Eye (tissue), 1 donor: ENCODE measurements around the gene HRAS.

Experiments used
- DNase-seq: peaks from one replicate; pipeline ENCODE4 v3.0.0-alpha.2; 2015

The HRAS gene

DNA sequence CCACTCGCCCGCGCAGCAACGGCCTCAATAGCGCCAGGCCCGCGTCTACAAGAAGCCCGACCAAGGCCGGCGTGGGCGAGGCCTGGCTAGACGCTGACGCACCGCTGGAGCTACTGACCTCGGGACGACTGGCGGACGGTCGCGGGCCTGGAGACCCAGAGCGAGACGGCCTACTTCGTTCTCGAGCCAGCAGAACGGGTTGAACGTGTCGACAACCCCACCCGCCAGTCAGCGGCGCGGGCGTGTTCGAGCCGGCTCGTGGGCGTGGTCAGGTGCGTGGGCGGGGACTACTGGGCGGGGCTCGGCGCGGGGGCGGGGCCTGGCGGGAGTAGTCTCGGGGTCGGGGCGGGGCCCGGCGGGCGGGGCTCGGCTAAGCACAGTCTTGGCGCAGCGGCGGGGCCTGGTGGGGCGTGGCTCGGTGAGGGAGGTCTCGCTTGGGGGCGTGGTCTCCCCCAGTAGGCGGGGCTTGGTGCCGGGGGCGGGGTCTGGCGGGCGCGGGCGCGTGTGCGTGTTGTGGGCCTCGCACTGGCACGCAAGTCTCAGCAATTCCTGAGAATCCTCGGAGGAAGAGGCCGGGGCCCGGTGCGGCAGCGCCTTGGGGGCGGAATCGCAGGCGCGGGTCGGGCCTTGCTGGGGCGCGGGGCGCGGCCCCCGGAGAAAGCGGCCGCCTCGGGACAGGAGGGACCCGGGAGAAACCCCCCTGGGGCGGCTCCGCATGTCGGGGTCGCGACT, 28.2 kb downstream of the HRAS start, which contains the start of gene RNH1:
TSS of gene RNH1 (minus strand) at position 248 of the 732 bp plus-strand sequence. CDS start 5,080 bp downstream, outside the sequence.
- peak; percentile 97 for DNase-seq

DNA sequence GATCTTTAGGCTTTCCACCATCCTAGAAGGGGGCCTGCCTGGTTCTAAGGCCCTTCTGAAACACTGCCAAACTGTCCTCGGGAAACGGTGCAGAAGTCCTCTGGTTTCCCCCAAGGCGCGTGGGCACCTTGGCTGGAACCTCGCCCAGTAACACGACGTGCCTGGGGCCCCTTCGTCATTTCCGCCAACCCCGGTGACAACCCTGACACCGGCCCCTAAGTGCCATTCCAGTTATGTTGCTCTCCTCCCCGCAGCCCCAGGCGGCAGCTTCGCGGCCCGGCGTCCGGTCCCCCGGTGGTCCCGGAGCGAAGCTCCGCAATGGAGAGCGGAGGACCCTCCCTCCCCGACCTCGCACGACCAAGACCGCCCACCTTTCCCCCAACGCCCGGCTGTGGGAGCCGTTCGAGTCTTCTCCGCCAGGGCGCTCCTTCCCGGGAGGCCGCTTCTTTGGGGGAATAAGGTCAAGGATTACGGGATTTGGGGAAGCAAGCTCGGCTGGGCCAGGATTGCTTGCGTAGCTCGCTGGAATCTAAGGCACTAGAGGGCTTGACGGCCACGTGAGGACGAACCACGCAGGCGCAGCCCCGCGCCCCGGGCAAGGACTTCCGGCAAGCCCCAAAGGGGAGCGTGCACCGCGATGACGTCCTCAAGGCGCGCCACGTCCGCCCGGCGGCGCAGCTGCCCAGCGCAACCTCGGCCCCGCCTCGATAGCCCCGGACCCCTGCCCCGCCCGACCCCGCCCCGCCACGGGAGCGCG, 29.0 kb downstream of the HRAS start:
- DNase-seq: peak; percentile 98

DNA sequence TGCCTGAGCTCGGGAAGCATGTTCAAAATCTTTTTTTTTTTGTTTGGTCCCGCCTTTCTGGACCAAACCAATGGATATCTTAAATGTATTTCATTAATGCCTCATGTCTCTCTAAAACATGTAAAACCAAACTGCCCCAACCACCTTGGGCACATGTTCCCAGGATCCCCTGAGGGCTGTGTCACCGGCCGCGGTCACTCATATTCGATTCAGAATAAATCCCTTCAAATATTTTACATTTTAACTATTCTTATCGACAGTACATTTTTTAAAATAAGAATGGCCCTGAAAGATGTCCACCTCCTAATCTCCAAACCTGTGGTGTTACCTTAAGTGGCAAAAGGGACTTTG, 30.4 kb downstream of the HRAS start:
- DNase-seq: no peak

DNA sequence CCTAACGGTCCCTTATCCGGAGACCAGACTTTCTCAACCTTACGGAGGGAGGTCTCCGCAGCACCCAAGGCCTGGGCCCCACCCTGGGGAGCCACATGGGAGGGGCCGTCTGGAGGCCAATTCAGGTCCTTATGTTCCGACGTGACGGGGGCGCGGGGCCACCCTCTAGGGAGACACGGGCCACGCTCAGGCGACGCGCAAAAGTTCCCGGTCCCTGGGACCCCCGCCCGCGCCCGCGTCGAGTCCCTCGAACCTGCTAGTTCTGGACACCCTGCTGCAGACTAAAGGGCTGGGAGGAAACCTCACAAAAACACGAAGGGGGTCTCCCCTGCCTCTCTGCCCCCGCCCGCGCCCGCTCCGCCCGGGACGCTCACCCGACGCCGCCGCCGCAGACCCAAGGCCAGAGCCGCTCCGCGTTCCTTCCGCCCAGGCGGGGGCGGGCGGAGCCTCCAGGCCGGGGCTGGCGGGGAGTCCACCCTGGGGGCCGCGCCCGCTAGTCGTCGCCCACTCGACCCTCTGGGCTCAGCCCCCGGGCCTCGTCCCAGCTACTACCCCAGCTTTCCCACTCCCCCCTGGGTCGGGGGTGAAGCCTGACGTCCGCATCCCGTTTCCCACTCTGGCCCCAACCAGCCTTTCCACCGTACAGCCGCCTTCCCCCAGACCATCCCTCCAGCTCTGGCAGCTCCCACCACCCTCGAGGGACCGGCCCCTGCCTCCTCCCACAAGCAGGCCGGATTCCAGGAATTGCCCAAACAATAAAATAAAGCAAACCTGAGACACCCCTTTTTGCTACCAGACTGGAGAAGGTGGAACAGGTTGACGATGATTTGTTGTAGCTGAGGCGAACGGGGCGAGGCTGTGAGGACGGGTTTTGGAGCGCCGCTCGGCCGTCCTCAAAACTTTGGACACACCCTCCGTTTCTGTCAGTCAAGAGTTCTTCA, 31.1 kb downstream of the HRAS start:
- DNase-seq: peak; percentile 38

DNA sequence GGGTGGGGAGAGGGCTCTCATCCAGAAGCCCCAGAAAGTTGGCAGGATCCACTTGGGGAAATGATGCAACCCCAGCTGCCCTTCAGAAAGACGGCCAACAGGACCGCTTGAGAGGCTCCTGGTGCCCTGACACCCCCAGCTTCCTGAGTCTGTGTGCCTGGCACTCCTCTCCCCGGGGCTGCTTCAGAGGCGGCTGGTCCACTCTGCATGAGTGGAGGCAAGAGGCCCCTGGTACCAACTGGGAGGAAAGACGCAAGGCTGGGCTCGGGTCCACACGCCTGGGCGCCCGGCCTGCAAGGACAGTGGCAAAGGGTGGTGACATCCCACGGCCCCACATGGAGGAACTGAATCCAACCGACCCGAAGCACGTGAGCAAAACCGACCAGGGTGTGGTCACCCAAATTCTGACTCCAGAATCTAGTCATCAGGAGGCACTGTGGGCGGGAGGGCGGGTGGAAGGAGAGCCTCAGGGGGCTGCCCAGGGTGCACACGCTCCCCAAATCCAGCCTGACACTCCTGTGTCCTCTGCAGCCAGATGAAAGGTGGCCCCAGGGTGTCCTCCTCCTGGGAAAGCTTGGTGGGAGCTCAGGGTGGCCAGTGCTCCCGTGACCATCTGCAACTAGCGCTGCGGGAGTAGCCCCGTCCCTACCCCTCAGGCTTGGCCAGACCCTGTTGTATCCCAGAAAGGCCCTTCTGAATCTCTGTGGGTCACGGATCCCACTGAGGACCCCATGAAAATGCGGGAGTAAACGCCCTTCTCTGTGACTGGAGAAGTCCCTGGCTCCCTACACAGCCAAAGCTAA, 32.0 kb downstream of the HRAS start:
- DNase-seq: no peak

DNA sequence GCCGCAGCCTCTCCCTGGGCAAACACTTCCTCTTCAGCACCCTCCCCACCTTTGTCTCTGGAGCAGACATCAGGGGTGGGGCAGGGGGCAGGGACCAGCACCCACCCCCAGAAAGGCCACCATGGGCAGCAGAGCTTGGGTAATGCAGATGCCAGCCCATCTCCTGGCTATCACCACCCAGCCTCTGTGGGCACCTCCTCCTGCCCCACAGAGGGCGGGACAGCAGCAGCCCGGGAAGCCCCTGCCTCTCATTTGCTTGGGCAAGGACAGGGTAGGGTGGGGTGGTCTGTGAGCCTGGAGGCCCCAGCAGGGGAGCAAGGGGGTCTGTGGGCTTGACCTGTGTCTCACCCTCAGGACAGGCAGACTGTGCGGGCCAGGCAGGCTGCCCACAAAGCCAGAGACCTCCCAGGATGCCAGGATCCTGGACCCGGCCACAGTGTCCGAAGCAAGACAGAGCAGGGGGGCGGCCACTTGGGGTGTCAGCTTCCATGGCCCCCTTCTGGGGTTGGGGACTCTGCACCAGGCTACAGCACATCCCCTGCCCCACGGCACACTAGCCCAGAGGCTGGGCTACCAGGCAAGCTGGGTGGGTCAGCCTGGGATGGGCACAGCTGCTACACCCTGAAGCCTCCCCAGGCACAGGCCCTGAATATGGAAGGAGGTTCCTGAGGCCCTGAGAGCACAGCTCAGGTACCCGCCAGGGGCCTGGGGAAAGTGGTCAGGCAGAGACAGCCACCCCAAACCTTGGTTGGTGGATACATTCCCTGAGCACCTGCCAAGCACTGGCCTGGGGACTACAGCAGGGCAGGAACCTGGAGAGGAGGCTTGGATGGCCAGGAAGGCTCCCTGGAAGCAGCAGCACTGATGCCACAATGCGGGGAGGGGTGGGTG, 32.8 kb downstream of the HRAS start:
- DNase-seq: no peak

DNA sequence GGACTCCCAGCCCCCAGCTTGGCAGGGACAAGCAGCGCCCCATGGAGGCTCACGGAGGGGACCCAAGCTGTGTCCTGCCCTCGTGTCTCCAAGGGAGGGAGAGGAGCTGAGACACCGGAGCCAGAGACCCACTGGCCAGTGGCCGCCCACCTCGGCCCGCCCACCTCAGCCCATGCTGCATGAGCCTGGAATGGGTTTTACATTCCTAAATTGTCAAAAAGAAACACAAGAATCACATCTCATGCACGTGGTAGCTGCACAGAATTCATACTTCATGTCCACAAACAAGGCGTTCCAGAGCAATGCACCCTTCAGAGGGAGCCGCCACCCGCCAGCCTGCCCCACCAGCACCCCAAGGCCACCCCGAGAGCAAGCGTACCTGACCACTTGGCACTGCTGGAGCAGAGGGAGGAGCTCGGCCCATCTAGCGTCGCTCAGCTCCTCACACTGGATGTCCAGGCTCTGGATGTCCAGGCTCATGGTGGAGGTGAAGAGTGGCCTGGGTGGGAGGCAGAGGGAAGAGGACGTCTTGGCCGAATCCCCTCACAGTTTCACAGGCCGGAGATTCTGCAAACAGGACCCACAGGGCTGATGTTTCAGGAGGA, 33.6 kb downstream of the HRAS start:
- no peak for DNase-seq

DNA sequence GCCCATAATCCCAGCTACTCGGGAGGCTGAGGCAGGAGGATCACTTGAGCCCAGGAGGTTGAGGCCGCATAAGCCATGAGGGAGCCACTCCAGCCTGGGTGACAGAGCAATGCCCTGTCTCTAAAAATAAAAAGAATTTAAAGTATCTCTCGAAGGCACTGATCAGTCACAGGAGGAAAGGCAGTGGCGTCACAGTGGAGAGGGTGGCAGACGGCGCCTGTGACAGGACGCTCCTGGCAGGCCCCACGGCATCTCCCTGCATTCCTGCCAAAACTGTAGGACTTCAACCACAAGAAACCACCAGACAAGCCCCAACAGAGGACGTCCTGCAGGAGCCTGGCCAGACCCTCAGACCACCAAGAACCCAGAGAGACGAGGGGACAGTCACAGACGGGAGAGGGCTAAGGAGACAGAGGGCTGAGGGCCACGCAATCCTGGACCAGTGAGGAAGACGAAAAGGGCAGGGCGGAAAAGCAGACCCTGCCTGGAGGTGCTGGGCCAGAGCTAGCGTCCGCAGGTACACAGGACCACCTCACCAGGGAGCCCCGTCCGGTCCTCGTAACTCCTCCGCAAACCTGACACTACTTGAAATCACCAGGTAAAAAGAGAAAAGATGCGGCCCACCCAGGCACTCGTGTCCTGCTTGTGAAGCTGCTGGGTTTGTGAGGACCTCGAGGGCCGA, 34.2 kb downstream of the HRAS start:
- no peak for DNase-seq

DNA sequence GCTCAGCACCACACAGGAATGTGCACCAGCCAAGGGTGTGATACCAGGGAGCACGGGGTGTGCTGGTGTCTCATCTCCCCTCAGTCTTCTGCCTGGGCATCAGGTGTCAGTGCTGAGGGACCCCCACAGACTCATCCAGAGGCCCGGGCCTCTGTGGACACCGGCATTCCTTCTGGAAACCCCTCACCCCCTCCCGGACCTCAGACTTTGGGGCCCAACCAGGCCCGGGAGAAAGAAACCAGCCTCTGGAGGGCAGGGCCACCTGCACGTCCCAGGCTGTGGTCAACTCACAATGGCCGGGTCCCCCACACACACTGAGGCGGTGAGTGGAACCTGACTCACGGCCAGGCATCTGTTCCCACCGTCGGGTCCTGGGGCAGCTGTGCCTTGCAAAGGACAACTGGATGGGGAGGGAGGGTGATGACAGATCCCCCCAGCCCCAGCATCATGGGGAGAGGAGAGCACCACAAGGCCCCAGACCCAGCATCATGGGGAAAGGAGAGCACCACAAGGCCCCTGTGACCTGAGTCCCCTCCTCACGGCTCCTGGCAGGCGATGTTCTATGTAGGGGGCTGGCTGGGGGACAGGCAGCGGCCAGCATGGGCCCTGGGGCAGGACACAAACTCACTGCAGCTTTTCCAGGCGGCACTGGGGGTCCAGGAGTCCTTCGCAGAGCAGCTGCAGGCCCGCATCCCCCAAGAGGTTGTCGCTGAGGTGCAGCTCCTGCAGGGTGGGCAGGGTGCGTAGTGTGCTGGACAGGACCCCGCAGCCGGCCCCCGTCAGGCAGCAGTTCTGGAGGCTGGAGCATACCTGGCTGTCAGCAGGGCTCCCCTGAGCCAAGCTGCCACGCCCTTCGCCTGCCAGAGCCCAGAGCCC, 35.9 kb downstream of the HRAS start:
- DNase-seq: no peak

DNA sequence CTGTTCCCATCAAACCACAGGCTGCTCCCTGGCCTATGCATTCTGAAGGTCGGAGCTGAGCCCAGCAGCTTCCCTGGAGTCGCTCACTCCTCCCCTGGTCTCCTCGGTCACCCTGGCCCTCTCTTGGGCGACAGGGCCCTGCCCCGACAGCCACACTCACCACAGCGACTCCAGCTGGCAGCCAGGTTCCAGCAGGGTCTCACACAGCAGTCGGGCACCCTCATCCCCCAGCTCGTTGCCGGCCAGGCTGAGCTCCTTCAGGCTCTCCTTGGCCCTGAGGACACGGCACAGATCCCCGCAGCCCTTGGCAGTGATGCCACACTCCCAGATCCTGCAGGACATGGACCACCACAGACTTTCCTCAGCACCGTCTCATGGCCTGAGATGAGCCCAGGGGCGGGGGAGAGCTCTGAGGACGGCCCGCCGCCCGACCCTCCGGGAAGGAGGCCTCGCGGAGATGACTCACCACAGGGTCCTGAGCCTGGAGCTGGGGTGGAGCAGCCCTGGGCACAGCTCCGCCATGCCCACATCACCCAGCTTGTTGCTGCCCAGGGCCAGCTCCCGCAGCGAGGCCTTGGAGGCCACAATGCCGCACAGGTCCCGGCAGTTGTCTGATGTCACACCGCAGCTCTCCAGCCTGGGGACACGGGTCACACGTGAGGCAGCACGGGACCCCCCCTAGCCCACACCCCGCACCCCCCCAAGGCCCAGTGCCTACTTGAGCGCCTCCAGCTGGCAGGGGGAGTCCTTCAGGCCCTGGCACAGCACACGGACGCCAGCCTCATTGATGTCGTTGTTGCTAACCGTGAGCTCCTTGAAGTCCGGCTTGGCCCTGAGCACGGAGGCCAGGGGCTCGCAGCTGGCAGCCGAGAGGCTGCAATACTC, 36.8 kb downstream of the HRAS start:
- DNase-seq: no peak

DNA sequence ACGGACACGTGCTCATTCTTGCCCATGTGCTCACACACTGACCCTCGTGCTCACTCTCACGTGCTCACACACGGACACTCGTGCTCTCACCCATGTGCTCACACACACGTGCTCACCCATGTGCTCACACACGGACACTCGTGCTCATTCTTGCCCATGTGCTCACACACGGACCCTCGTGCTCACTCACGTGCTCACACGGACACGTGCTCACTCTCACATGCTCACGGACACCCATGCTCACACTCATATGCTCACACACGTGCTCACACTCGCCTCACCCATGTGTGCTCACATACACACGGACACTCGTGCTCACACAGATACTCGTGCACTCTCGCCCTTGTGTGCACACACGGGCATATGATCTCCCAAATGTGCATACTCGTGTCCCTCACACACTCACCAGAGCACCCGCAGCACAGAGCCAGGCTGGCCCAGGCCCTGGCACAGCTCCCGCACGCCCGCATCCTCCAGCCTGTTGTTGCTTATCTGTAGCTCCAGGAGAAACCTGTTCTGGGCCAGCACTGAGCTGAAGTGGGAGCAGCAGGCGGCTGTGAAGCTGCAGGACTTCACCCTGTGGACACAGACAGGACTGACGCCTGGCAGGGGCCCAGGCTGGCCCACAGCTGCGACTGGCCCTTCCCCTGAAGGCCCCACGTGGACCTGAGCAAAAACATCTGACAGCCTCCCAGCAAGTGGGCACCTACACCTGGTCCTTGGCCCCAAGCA, 37.6 kb downstream of the HRAS start:
- DNase-seq: no peak

DNA sequence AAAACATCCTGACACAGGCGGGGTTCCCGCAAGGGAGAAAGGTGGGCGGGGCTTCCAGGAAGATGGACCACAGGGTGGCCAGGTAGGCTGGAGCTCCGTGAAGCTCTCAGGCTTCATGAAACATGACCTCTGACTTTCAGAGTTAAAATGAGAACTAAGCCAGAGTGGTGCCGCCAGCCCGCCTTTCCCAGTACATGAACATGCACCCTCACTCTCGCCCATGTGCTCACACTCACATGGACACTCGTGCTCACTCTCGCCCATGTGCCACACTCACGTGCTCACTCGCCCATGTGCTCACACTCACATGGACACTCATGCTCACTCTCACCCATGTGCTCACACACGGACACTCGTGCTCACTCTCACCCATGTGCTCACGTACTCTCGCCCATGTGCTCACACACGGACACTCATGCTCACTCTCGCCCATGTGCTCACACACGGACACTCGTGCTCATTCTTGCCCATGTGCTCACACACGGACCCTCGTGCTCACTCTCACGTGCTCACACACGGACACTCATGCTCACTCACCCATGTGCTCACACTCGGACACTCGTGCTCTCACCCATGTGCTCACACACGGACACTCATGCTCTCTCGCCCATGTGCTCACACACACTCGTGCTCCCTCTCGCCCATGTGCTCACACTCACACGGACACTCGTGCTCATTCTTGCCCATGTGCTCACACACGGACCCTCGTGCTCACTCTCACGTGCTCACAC, 38.4 kb downstream of the HRAS start:
- DNase-seq: no peak

DNA sequence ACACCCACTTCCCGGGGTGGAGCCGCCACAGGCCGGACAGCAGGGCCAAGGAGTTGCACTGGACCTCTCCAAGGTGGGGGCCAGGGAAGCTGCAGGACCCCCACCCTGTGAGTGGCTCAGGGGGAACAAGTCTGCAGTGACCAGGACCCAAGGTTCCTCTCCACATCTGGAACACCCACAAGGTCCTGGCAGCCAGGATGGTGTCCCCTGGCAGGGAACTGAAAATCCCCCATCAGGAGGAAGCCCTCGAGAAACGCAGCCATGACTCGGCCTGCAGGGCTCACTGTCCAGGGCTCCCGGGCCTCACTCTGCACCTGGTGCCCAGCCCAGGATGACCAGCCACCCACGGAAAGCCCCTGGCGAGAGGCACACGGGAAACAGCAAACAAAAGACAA, 39.8 kb downstream of the HRAS start:
- DNase-seq: no peak

DNA sequence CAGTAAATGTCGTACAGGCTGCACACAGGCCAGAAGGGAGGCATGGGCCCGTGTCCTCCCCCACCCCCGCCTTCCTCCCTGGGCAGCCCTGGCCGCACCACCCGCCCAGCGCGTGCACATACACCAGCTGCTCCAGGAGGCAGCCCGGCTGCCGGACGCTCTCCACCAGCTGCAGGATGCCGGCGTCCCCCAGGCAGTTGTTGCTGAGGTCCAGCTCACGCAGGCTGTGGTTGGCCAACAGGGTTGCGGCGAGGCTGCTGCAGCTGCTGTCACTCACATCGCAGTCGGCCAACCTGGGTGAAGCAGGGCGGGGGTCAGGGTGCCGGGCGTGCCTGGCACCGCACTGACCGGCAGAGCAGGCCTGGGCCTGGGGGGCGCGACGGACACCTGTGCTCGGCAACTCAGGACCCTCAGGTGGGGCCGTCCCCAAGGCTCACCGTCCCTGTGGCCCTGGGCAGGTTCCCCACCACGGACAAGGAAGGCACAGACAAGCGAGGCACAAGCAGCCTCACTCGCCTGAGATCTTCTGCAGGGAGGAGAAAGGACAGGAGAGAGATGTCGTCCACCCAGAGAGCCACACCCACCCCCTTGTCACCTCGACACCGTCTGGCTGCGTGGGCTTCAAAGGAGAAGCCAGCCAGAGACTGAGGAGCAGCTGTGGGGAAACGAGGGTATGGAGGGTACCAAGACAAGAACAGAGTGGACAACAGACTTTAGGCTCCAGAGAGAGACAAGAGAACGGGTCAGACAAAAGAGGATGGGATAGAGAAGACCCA, 40.4 kb downstream of the HRAS start:
- peak; percentile 36 for DNase-seq

DNA sequence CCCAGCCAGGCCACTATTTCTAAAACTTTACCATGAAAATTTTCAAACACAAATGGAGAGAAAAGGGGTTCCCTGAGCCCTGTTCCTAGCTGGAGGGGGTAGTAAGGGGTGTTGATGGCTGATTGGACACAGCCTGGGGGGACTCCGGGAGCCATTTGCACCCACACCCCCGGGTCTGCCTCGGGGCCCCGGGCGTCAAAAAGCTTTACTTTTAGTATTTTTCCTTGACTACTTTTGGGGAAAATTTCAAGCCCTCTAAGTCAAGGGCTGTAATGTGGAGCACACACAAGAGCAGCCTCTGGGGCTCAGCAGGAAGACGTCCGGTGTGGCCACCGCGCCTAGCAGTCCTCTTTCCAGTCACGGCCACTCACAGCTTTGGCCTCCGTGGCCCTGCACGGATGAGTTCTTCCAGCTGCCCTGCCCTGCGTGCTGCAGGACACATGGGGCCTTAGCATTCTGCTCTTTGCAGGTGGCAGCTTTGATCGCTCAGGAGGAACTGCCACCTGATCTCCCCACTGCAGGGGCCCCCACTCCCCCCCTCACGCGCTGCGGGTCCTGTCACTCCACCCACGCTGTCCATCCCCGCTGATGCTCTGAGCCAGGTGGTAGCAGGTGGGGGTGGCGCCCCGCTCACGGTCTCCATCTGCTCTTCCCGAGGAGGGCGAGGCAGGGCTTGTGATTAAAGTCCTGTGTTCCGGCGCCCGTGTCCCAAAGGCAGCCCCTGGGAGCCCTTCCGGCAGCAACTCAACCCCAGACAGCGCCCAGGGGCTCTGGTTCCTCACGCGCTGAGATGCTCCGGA, 42.7 kb downstream of the HRAS start:
- no peak for DNase-seq
